Upper lobe of left lung (tissue), 4 donors: ENCODE data around the gene PFKFB4.

Experiments used
- CTCF ChIP-seq, 6 experiments: fragments of 450-650 bp in 4 of 6; fragments of 200-600 bp in 2 of 6; sonication (generic) in 2 of 6; IDR thresholded peaks; one replicate each; pipeline ENCODE4 v1.5.1; 2016 to 2019; ENCODE audit warnings: antibody characterized with exemption in 6 of 6
- POLR2A ChIP-seq, 4 donors: fragments of 450-650 bp; IDR thresholded peaks; one replicate each; pipeline ENCODE4 v1.5.1; 2016 to 2017; ENCODE audit warnings: antibody characterized with exemption in 4 of 4, mild to moderate bottlenecking in 2 of 4
- POLR2AphosphoS5 ChIP-seq, 2 donors: sonication (generic); formaldehyde crosslinking; IDR thresholded peaks; one replicate each; pipeline ENCODE4 v1.5.1; 2017; ENCODE audit warnings: antibody characterized with exemption in 2 of 2

DNA sequence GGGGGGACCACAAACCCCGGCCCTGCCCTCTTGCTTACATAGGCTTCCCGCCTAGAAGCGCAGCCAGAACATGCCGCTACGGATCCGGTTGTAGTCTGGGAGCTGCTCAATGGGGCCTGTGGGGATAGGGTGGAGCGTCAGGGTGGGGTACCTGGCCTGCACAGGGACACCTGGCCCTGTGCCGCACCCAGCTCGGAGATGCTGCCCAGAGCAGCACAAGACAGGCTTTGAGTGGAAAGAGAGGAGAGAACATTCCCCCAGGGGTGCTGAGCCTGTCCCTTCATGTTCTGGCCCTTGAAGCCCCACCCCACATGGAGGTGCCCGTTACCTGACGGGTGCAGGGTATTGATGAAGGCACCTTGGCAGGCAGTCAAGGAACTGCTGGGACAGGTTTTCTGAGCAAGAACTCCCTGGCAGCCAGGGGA, 42.5 kb upstream of the PFKFB4 start:
- TF ChIP-seq CTCF (IDR thresholded peaks at IDR 0.05) (no peak), POLR2AphosphoS5 (IDR thresholded peaks at IDR 0.05) (no peak), POLR2A (IDR thresholded peaks at IDR 0.05) (no peak)
